Measurements from ENCODE around the gene RIMS3. TPM values are rescaled to one million over a fixed set of nuclear protein-coding genes. Genes with fewer than 3 reads are reported as not detected.

RIMS3 gene
- 1.0 to 1.7 TPM (median 1.2 TPM) in 5 replicates for total RNA-seq (2022; extraction: Qiagen RNA extraction; ENCODE audit: low read depth)

DNA sequence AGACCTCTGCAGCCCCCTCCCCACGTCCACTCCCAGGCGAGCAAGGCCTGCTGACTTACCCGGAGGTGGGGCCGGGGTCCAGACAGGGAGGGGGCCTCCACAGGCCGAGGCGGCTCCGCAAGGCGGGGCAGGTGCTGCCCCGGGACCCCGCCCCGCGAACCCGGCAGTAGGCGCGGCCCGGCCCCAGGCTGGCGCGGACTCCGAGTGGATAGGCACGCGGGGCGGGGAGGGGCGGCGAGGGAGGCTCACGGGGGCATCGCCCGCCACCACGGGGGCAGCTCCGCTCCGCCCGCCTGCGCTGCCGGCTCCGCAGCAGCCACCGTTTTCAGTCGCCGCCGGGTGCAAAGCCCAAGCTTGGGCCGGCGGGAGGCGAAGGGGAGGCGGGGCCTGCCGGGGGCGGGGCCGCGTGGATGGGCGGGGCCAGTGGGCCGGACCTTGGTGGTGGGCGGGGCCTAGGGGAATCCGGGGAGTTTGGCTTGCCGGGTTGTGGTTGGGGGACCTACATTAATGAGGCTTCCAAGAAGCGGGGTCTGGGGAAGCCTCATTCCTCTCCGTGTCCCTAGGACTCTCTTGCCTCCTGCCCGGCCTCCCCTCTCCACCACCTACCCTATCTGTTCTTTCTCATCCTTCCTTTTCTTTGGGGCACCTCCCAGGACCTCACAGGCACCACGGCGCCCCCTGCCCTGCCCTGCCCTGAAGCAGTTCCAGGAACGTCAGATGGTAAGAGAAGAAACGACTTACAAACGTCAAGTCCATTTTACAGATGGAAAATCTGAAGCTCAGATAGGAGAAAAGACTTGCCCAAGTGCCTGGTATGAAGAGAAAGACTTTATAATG lies at the start of gene RIMS3:
RIMS3 (minus strand) TSS at position 348 of the 837 bp plus-strand sequence. CDS start 23,757 bp downstream, outside the sequence.

GRCh38 chr1:40691538-40692428 lies 26.3 kb upstream of the RIMS3 start, which contains the start of gene NFYC:
Gene NFYC (plus strand): TSS chr1:40691704. CDS start chr1:40738844, 47,140 bp downstream.

Other genes starting within 250 kb of the RIMS3 start
- gene ZFP69B, start 215.2 kb downstream of the RIMS3 start, total RNA-seq (2022; extraction: Qiagen RNA extraction; ENCODE audit: low read depth): 1.2 to 1.9 TPM (median 1.7 TPM) in 5 replicates
- gene ZFP69, start 188.4 kb downstream of the RIMS3 start, total RNA-seq (2022; extraction: Qiagen RNA extraction; ENCODE audit: low read depth): not detected in 5 replicates
- 3.4 to 4.0 TPM (median 3.8 TPM) in 5 replicates for gene EXO5, start 156.9 kb downstream of the RIMS3 start, total RNA-seq (2022; extraction: Qiagen RNA extraction; ENCODE audit: low read depth)
- gene ZNF684, start 134.0 kb downstream of the RIMS3 start, total RNA-seq (2022; extraction: Qiagen RNA extraction; ENCODE audit: low read depth): 1.5 to 2.8 TPM (median 2.1 TPM) in 5 replicates
- gene NFYC, start 26.0 kb upstream of the RIMS3 start, total RNA-seq (2022; extraction: Qiagen RNA extraction; ENCODE audit: low read depth): 30.0 to 38.7 TPM (median 36.8 TPM) in 5 replicates
- 0.21 to 0.43 TPM (median 0.29 TPM) in 5 replicates for gene KCNQ4, start 118.1 kb upstream of the RIMS3 start, total RNA-seq (2022; extraction: Qiagen RNA extraction; ENCODE audit: low read depth)
- gene CITED4, start 196.7 kb upstream of the RIMS3 start, total RNA-seq (2022; extraction: Qiagen RNA extraction; ENCODE audit: low read depth): 68.8 to 116 TPM (median 96.8 TPM) in 5 replicates

All from A549 treated with GW870086 at 1 μM for 4 hours (cell line).